ENCODE measurements around the gene PFKFB3. TPM values are rescaled to one million over a fixed set of nuclear protein-coding genes. Genes with fewer than 3 reads are reported as not detected.

Gene PFKFB3
- total RNA-seq, 1 experiment from 2014 or later, result 36.8 TPM

- peaks cover 4% of the 10 kb centered on the region for H3K23me2 ChIP-seq (ENCODE audit: insufficient read length, low read depth, low read length, poor library complexity, severe bottlenecking)
- no peak overlapping the region for H2AFZ ChIP-seq (ENCODE audit: low read length)
- no peak overlapping the region for H2AK5ac ChIP-seq (ENCODE audit: insufficient read length, low read length)
- WGBS (ENCODE audit: extremely low coverage, insufficient read length, low lambda C conversion rate), result no CpG with 5 or more reads among the region's 12 CpGs
- no peak for TF ChIP-seq CTCF (conservative IDR thresholded peaks at IDR 0.05)
- Mint-ChIP-seq H3K36me3 (ENCODE audit: insufficient read depth in 1 of 3, low read depth in 3 of 3) (peaks cover 4 to 24% (median 5%) of the 10 kb centered on the region in 3 experiments; a peak in 5 of 7 replicates), H3K4me1 (peaks cover 18 to 25% of the 10 kb centered on the region in 2 experiments), H3K4me3 (peak overlapping the region; percentile 35 to 61; a peak in 3 of 5 replicates), H3K27ac (peak overlapping the region in 1 of 3 experiments; percentile 0; a peak in 2 of 7 replicates), H3K27me3 (ENCODE audit: low read depth) (no peaks in the 10 kb centered on the region; the same call in 1 of the 2 replicates), H3K9me3 (no peaks in the 10 kb centered on the region)
- no peak overlapping the region for H3K18ac ChIP-seq (ENCODE audit: insufficient read length, low read depth, low read length)
- H2BK120ac ChIP-seq (ENCODE audit: low read depth, low read length, poor library complexity, severe bottlenecking), result peak overlapping the region; percentile 12
- no peaks in the 10 kb centered on the region for H4K20me1 ChIP-seq (ENCODE audit: control insufficient read depth, insufficient read depth, insufficient read length)
- no peak overlapping the region for H2BK5ac ChIP-seq (ENCODE audit: insufficient read length, low read length)
- H3K4me2 ChIP-seq (ENCODE audit: insufficient read depth, insufficient read length, low read length), result no peak overlapping the region
- no peak overlapping the region for H3K9ac ChIP-seq (ENCODE audit: extremely low read depth, insufficient read length, low read length)
- no peak overlapping the region for H3K4ac ChIP-seq (ENCODE audit: low read depth, low read length)
- H3K4me1 ChIP-seq (ENCODE audit: insufficient read depth, low read length), result no peaks in the 10 kb centered on the region
- no peak overlapping the region for H2BK12ac ChIP-seq (ENCODE audit: insufficient read length, low read depth, low read length)
- H4K91ac ChIP-seq (ENCODE audit: insufficient read length, low read depth, low read length), result no peak overlapping the region
- no peak overlapping the region for H3T11ph ChIP-seq (ENCODE audit: low read length)
- H3K23ac ChIP-seq (ENCODE audit: insufficient read length, low read depth, low read length), result no peak overlapping the region
- no peak overlapping the region for H3K56ac ChIP-seq (ENCODE audit: insufficient read length, low read depth, low read length)
- peak; percentile 53 for DNase-seq
- H3K27ac ChIP-seq (ENCODE audit: insufficient read length, low read depth, low read length), result no peak overlapping the region
- no peaks in the 10 kb centered on the region for H3K27me3 ChIP-seq (ENCODE audit: insufficient read depth, low read length)
- H2BK15ac ChIP-seq (ENCODE audit: low read depth, low read length), result no peak overlapping the region
- H2BK20ac ChIP-seq (ENCODE audit: low read depth, low read length, poor library complexity, severe bottlenecking), result no peak overlapping the region
- H3K9me3 ChIP-seq (ENCODE audit: control insufficient read depth, low read depth, low read length), result no peaks in the 10 kb centered on the region
- H4K5ac ChIP-seq (ENCODE audit: insufficient read length, low read depth, low read length), result no peak overlapping the region
- 0 out of 2 replicates have a peak, but pooled peaks cover 2% of the 10 kb centered on the region for H3K79me2 ChIP-seq (ENCODE audit: insufficient read depth, low read length)
- H3K79me1 ChIP-seq (ENCODE audit: insufficient read depth, low read depth, low read length, poor library complexity, severe bottlenecking), result peaks cover 3% of the 10 kb centered on the region
- H4K8ac ChIP-seq (replicated peaks; ENCODE audit: insufficient read length, low read depth, low read length), result no peak overlapping the region
- no peak overlapping the region for H3K14ac ChIP-seq (ENCODE audit: insufficient read depth, low read length)
Observed at GRCh38 chr10:6162589-6163356, 40.0 kb upstream of the PFKFB3 start.

All from H9 (cell line).